Ovary (tissue), 9 donors: ENCODE results near the gene DOCK11. TPM values are rescaled to one million over a fixed set of nuclear protein-coding genes. Genes with fewer than 3 reads are reported as not detected.
"Not testable (repeated sequence)": the region's sequence is repeated elsewhere in the genome, so short reads cannot be mapped to it uniquely, and the experiment has no call there.

Experiments
- DNase-seq, 5 donors: peaks; one replicate each; pipeline ENCODE4 v3.0.0-alpha.2; 2019 to 2020
- H3K27ac ChIP-seq, 2 donors: fragments of 200-600 bp; one replicate each; pipeline versions ENCODE4 v1.5.1 to v1.8.0; 2019 to 2022
- H3K27me3 ChIP-seq: fragments of 200-600 bp; one replicate; pipeline ENCODE4 v1.8.0; 2022
- H3K36me3 ChIP-seq: fragments of 200-600 bp; sonication (generic); one replicate; pipeline ENCODE4 v1.5.1; 2019
- H3K4me1 ChIP-seq: one replicate; pipeline ENCODE4 v1.8.1; 2013; ENCODE audit warnings: mild to moderate bottlenecking, moderate library complexity; ENCODE audit not compliant: insufficient read depth
- H3K4me3 ChIP-seq: fragments of 200-600 bp; sonication (generic); one replicate; pipeline ENCODE4 v1.5.1; 2017
- H3K9me3 ChIP-seq, 2 donors: fragments of 200-600 bp in 1 of 2; sonication (generic) in 1 of 2; one replicate each; pipeline versions ENCODE4 v1.5.1 to v1.8.1; 2013 to 2019; ENCODE audit warnings: mild to moderate bottlenecking in 1 of 2, moderate library complexity in 1 of 2
- CTCF ChIP-seq, 3 donors: fragments of 450-650 bp in 2 of 3; fragments of 200-600 bp in 1 of 3; IDR thresholded peaks; one replicate each; pipeline versions ENCODE4 v1.5.1 to v1.8.0; 2016 to 2022; ENCODE audit warnings: antibody characterized with exemption in 3 of 3, mild to moderate bottlenecking in 1 of 3
- EP300 ChIP-seq: sonication (generic); formaldehyde crosslinking; IDR thresholded peaks from one replicate; pipeline ENCODE4 v1.6.1; 2017; ENCODE audit warnings: antibody characterized with exemption
- POLR2A ChIP-seq: fragments of 450-650 bp; IDR thresholded peaks from one replicate; pipeline ENCODE4 v1.6.1; 2017; ENCODE audit warnings: antibody characterized with exemption, mild to moderate bottlenecking, moderate library complexity
- WGBS, 3 donors: extraction: QIAGEN DNeasy Blood & Tissue Kit in 1 of 3; methylation state at CpG; one replicate each; pipeline versions ENCODE4 v1.1.5 to v1.1.7; 2013 to 2017; 5-methylcytosine and 5-hydroxymethylcytosine counted together
- intact Hi-C, 4 donors: fragments of 100-400 bp; cut with DNase I; formaldehyde crosslinking; loops; one replicate each; pipeline versions ENCODE4 v1.11.0 to v1.15.1; 2022 to 2023
- polyA plus RNA-seq, 2 donors: library from polyadenylated mRNA; stranded (reverse); fragments of 200-250 nt in 1 of 2; fragments of 350-450 nt in 1 of 2; fragmentation: Illumina TruSeq in 1 of 2; extraction: RNeasy Lipid Tissue Mini Kit (QIAGEN cat#74804) in 1 of 2; gene quantifications; one replicate each; pipeline ENCODE4 v1.2.3, GENCODE V29; 2013 to 2014
- small RNA-seq: library from RNA; depleted of rRNA; stranded (forward); fragments of <200 nt; gene quantifications from one replicate; pipeline ENCODE3, GENCODE V24; 2016
- total RNA-seq, 7 donors: library from RNA; depleted of rRNA in 2 of 7; stranded (reverse); fragments of >200 nt in 2 of 7; fragmentation: NEBNext Ultra II Directional in 3 of 7; extraction: Animal tissue kit (Norgen Biotek cat#: 25700) in 3 of 7; gene quantifications; one replicate each; pipeline versions ENCODE4 v1.1.0 to v1.2.4, GENCODE V29; 2016 to 2023
- donor health status: DM: no; HTN: no; CAD: no; lungs with moderate emphysema.
- donor health status: DM: no; HTN: no; CAD: no.
- donor health status: Bipolar disorder and iron deficiency.
- donor health status: DM: yes; HTN: yes; CAD: no.
- donor health status: DM: no; HTN: no; CAD: no.
- donor health status: DM: yes; HTN: yes; CAD: no.

Gene DOCK11
- total and polyA plus RNA-seq, 9 donors: 3.6 to 18.5 (median 6.1) TPM

- no peak overlapping the region for H3K4me3 ChIP-seq
- H3K4me1 ChIP-seq: no peaks in the 10 kb centered on the region
- DNase-seq: no peak
- 49 to 50% (median 49%) methylated on average over 4 of the region's 4 CpGs for WGBS, 3 donors
- TF ChIP-seq EP300 (no peak), CTCF (IDR thresholded peaks at IDR 0.05) (no peak), POLR2A (no peak)
- H3K36me3 ChIP-seq: no peaks in the 10 kb centered on the region
- intact Hi-C loops: no loop called here
- H3K27me3 ChIP-seq: no peaks in the 10 kb centered on the region
- peak overlapping the region in 1 of 2 donors; percentile 29 for H3K27ac ChIP-seq
- H3K9me3 ChIP-seq: no peaks in the 10 kb centered on the region
Measured at GRCh38 chrX:118730500-118731247, 235.1 kb downstream of the DOCK11 start.

GRCh38 chrX:118732551-118732950 lies 236.9 kb downstream of the DOCK11 start:
- H3K9me3 ChIP-seq, DNase-seq, H3K4me3 ChIP-seq, H3K27ac ChIP-seq, H3K36me3 ChIP-seq, H3K27me3 ChIP-seq, H3K4me1 ChIP-seq, intact Hi-C loops: not testable (repeated sequence)
- 87 to 91% (median 88%) methylated on average over 3 of the region's 3 CpGs for WGBS, 3 donors

- no peak overlapping the region for H3K4me3 ChIP-seq
- no peak for DNase-seq
- no peak overlapping the region for H3K27ac ChIP-seq
- no peaks in the 10 kb centered on the region for H3K27me3 ChIP-seq
- H3K4me1 ChIP-seq: peaks cover 2% of the 10 kb centered on the region
- no peaks in the 10 kb centered on the region for H3K9me3 ChIP-seq
- WGBS, 3 donors: 88 to 91% (median 89%) methylated on average over 2 of the region's 2 CpGs
- intact Hi-C loops: no loop called here
- TF ChIP-seq CTCF (IDR thresholded peaks at IDR 0.05) (no peak), EP300 (no peak), POLR2A (no peak)
- no peaks in the 10 kb centered on the region for H3K36me3 ChIP-seq
Measured at GRCh38 chrX:118734909-118735308, 239.3 kb downstream of the DOCK11 start.

Small RNAs within 50 kb of the gene (small RNA-seq; reads per million reads assigned to genes)
- gene RF00019: not detected

Other genes starting within 250 kb of the DOCK11 start
- gene WDR44, start 149.7 kb upstream of the DOCK11 start, total RNA-seq: 10 to 100 TPM; 11.0 to 17.9 (median 15.3) TPM
- 10 to 100 TPM in 1 of 2 donors, 1 to 10 TPM in 1; 6.1 to 17.2 TPM for gene WDR44, start 149.7 kb upstream of the DOCK11 start, polyA plus RNA-seq
- gene IL13RA1, start 231.8 kb downstream of the DOCK11 start, total RNA-seq: 10 to 100 TPM; 33.0 to 79.5 (median 48.1) TPM
- gene IL13RA1, start 231.8 kb downstream of the DOCK11 start, polyA plus RNA-seq: 100 to 1,000 TPM in 1 of 2 donors, 10 to 100 TPM in 1; 38.4 to 104 TPM